Upper lobe of left lung (tissue), 6 donors: ENCODE data around the gene CNGA1. TPM values are rescaled to one million over a fixed set of nuclear protein-coding genes. Genes with fewer than 3 reads are reported as not detected.
"Not testable (repeated sequence)": the region's sequence is repeated elsewhere in the genome, so short reads cannot be mapped to it uniquely, and the experiment has no call there.

ENCODE experiments used
- ATAC-seq, 2 donors: fragments of 200-7000 bp; cut with Tn5 transposase; one replicate each; pipeline ENCODE4 v1.9.1; 2022; ENCODE audit warnings: mild to moderate bottlenecking in 2 of 2, moderate library complexity in 2 of 2; ENCODE audit not compliant: low FRiP score in 2 of 2
- DNase-seq, 2 donors: peaks; one replicate each; pipeline ENCODE4 v3.0.0-alpha.2; 2019 to 2020
- H3K27ac ChIP-seq, 4 donors: fragments of 200-600 bp; sonication (generic); one replicate each; pipeline ENCODE4 v1.5.1; 2016 to 2019
- H3K27me3 ChIP-seq, 4 donors: fragments of 200-600 bp; sonication (generic); one replicate each; pipeline ENCODE4 v1.5.1; 2017 to 2019
- H3K36me3 ChIP-seq, 4 donors: fragments of 200-600 bp; sonication (generic); one replicate each; pipeline ENCODE4 v1.5.1; 2016 to 2019
- H3K4me1 ChIP-seq, 4 donors: fragments of 200-600 bp; sonication (generic); one replicate each; pipeline ENCODE4 v1.5.1; 2018 to 2019
- H3K4me3 ChIP-seq, 4 donors: fragments of 200-600 bp; sonication (generic); one replicate each; pipeline ENCODE4 v1.5.1; 2017 to 2019; ENCODE audit warnings: mild to moderate bottlenecking in 2 of 4, moderate library complexity in 1 of 4
- H3K9me3 ChIP-seq, 4 donors: fragments of 200-600 bp; sonication (generic); one replicate each; pipeline ENCODE4 v1.5.1; 2018 to 2019
- CTCF ChIP-seq, 6 experiments: fragments of 450-650 bp in 4 of 6; fragments of 200-600 bp in 2 of 6; sonication (generic) in 2 of 6; IDR thresholded peaks; one replicate each; pipeline ENCODE4 v1.5.1; 2016 to 2019; ENCODE audit warnings: antibody characterized with exemption in 6 of 6
- EP300 ChIP-seq, 4 donors: sonication (generic); formaldehyde crosslinking; IDR thresholded peaks; one replicate each; pipeline ENCODE4 v1.5.1; 2017; ENCODE audit warnings: antibody characterized with exemption in 4 of 4, control low read depth in 2 of 4
- POLR2A ChIP-seq, 4 donors: fragments of 450-650 bp; IDR thresholded peaks; one replicate each; pipeline ENCODE4 v1.5.1; 2016 to 2017; ENCODE audit warnings: antibody characterized with exemption in 4 of 4, mild to moderate bottlenecking in 2 of 4
- POLR2AphosphoS5 ChIP-seq, 2 donors: sonication (generic); formaldehyde crosslinking; IDR thresholded peaks; one replicate each; pipeline ENCODE4 v1.5.1; 2017; ENCODE audit warnings: antibody characterized with exemption in 2 of 2
- WGBS, 2 donors: methylation state at CpG; one replicate each; pipeline ENCODE4 v1.1.5; 2017 to 2018; 5-methylcytosine and 5-hydroxymethylcytosine counted together
- total RNA-seq, 6 donors: library from RNA; depleted of rRNA in 4 of 6; stranded (reverse); fragments of >200 nt in 4 of 6; gene quantifications; one replicate each; pipeline versions ENCODE4 v1.1.0 to v1.2.1, GENCODE V29; 2016 to 2021
- donor health status: DM: no; HTN: no; CAD: no; lungs with moderate emphysema.
- donor health status: DM: no; HTN: yes; CAD: no; lungs with severe emphysema.

Gene CNGA1
- total RNA-seq, 6 donors from 2014 or later = 0.20 to 0.91 (median 0.69) TPM; not detected in 3

DNA sequence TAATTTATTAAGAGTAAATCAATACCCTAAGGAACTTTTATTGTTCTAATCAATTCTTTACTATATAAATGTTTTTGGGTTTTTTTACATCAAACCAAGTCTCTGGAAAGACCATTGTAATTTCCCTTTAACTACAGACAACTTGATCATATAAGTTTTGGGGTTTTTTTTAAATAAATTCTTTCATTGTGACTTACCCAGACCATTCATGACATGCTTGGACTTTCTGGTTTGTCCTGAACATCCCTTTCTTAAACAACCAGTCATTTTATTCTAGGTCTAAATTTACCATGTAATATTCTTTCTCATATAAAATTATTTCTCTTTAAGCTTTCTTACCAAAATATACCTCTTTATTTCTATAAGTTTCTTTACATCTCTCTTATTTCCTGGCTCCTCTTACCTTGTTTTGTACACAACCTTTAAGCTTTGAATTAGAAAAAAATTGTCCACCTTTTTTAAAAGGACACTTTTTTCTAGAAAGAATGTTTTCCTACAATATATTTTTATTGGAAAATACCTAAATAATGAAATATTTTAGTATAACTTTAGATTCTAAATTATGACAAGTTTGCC, 8.4 kb downstream of the CNGA1 start:
- no peaks in the 10 kb centered on the region for H3K36me3 ChIP-seq
- no peak for DNase-seq
- no peak for ATAC-seq
- H3K27ac ChIP-seq = no peak overlapping the region
- peaks cover 0 to 12% (median 0%) of the 10 kb centered on the region in 4 donors for H3K9me3 ChIP-seq
- no peaks in the 10 kb centered on the region for H3K4me1 ChIP-seq
- no peak for TF ChIP-seq EP300 (IDR thresholded peaks at IDR 0.05)
- no peak for TF ChIP-seq POLR2A (IDR thresholded peaks at IDR 0.05)
- no peak for TF ChIP-seq POLR2AphosphoS5 (IDR thresholded peaks at IDR 0.05)
- TF ChIP-seq CTCF (IDR thresholded peaks at IDR 0.05) = no peak
- no peaks in the 10 kb centered on the region for H3K27me3 ChIP-seq
- no peak overlapping the region for H3K4me3 ChIP-seq

GRCh38 chr4:48005781-48006180, 10.7 kb downstream of the CNGA1 start:
- no peak for ATAC-seq
- H3K36me3 ChIP-seq = no peaks in the 10 kb centered on the region
- TF ChIP-seq CTCF (IDR thresholded peaks at IDR 0.05) = no peak
- TF ChIP-seq POLR2A (IDR thresholded peaks at IDR 0.05) = no peak
- no peak for TF ChIP-seq EP300 (IDR thresholded peaks at IDR 0.05)
- no peak for TF ChIP-seq POLR2AphosphoS5 (IDR thresholded peaks at IDR 0.05)
- no peak overlapping the region for H3K27ac ChIP-seq
- H3K27me3 ChIP-seq = no peaks in the 10 kb centered on the region
- DNase-seq = no peak
- WGBS, 2 donors = 88 to 98% methylated on average over 2 of the region's 2 CpGs
- H3K4me1 ChIP-seq = no peaks in the 10 kb centered on the region
- H3K4me3 ChIP-seq = no peak overlapping the region
- peaks cover 0 to 12% (median 0%) of the 10 kb centered on the region in 4 donors for H3K9me3 ChIP-seq

GRCh38 chr4:48003568-48003967, 12.9 kb downstream of the CNGA1 start:
- TF ChIP-seq CTCF (IDR thresholded peaks at IDR 0.05) = peak in 5 of 6 experiments; percentile 11 to 62 (median 36)
- peak in 1 of 2 donors; percentile 54 for DNase-seq

GRCh38 chr4:48002267-48002666, 14.2 kb downstream of the CNGA1 start:
- H3K4me3 ChIP-seq = no peak overlapping the region
- peaks cover 0 to 12% (median 0%) of the 10 kb centered on the region in 4 donors for H3K9me3 ChIP-seq
- no peaks in the 10 kb centered on the region for H3K36me3 ChIP-seq
- TF ChIP-seq EP300 (IDR thresholded peaks at IDR 0.05) (no peak), POLR2AphosphoS5 (IDR thresholded peaks at IDR 0.05) (no peak), CTCF (IDR thresholded peaks at IDR 0.05) (no peak), POLR2A (IDR thresholded peaks at IDR 0.05) (no peak)
- no peaks in the 10 kb centered on the region for H3K27me3 ChIP-seq
- ATAC-seq (no peak), DNase-seq (no peak)
- WGBS, 2 donors = 90 to 100% methylated on average over 1 of the region's 1 CpG
- no peak overlapping the region for H3K27ac ChIP-seq
- H3K4me1 ChIP-seq = no peaks in the 10 kb centered on the region

More at GRCh38 chr4:48003568-48003967, 12.9 kb downstream of the CNGA1 start:
- H3K27ac ChIP-seq, H3K4me1 ChIP-seq, H3K4me3 ChIP-seq, ATAC-seq, H3K36me3 ChIP-seq, H3K27me3 ChIP-seq: not testable (repeated sequence)
- H3K9me3 ChIP-seq = peaks cover 0 to 12% (median 0%) of the 10 kb centered on the region in 4 donors
- 64 to 75% methylated on average over 2 of the region's 2 CpGs for WGBS, 2 donors

DNA sequence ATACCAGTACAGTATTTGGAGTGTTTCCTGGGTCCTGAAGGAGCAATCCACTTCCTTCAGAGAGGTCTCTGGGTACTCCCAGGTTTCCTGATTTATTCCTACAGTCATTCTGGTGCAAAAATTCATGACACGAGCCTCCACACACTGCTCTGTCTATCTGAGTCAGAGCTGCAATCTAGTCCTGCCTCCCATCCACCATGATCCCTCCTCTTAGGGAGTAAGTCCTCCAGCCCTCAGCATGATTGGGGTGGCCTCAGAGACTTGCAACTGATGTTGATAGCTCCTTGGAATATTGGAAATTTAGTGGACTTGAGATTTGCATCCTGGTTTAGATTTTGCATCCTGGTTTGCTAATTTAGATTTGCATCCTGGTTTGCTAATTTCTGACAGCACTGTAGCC, 20.5 kb downstream of the CNGA1 start:
- no peak for ATAC-seq

GRCh38 chr4:47992475-47992874, 24.0 kb downstream of the CNGA1 start:
- not testable (repeated sequence) for H3K27ac ChIP-seq, DNase-seq, H3K27me3 ChIP-seq, H3K36me3 ChIP-seq, H3K4me3 ChIP-seq, ATAC-seq, H3K4me1 ChIP-seq
- 91 to 100% methylated on average over 1 of the region's 1 CpG for WGBS, 2 donors
- H3K9me3 ChIP-seq = peaks cover 0 to 15% (median 8%) of the 10 kb centered on the region in 4 donors

More for the DNA sequence above, 20.5 kb downstream of the CNGA1 start:
- no peaks in the 10 kb centered on the region for H3K36me3 ChIP-seq
- no peaks in the 10 kb centered on the region for H3K4me1 ChIP-seq
- DNase-seq = no peak
- TF ChIP-seq CTCF (IDR thresholded peaks at IDR 0.05) = no peak
- TF ChIP-seq EP300 (IDR thresholded peaks at IDR 0.05) = no peak
- no peaks in the 10 kb centered on the region for H3K27me3 ChIP-seq
- no peak overlapping the region for H3K27ac ChIP-seq
- 89% methylated on average over 1 of the region's 1 CpG for WGBS, 2 donors
- no peak overlapping the region for H3K4me3 ChIP-seq
- peaks cover 0 to 2% (median 0%) of the 10 kb centered on the region in 4 donors for H3K9me3 ChIP-seq
